H9 (cell line): ENCODE measurements around the gene ETFRF1. TPM values are rescaled to one million over a fixed set of nuclear protein-coding genes. Genes with fewer than 3 reads are reported as not detected.

ENCODE experiments used
- DNase-seq: peaks from one replicate; pipeline ENCODE4 v3.0.0-alpha.2; 2017
- H2AFZ ChIP-seq: one replicate; pipeline ENCODE4 v1.6.1; 2013; ENCODE audit warnings: mild to moderate bottlenecking, low read length, control low read depth, moderate library complexity
- H2AK5ac ChIP-seq: 2 replicates; pipeline ENCODE4 v1.6.1; 2013; ENCODE audit warnings: low read length, control low read depth, mixed read lengths; ENCODE audit not compliant: insufficient read length
- H2BK120ac ChIP-seq: one replicate; pipeline ENCODE4 v1.6.1; 2013; ENCODE audit warnings: low read depth, mild to moderate bottlenecking, low read length, control low read depth, inconsistent platforms; ENCODE audit not compliant: poor library complexity, severe bottlenecking
- H2BK12ac ChIP-seq: 2 replicates; pipeline ENCODE4 v1.6.1; 2013; ENCODE audit warnings: low read length, control low read depth, mixed read lengths, low read depth; ENCODE audit not compliant: insufficient read length
- H2BK15ac ChIP-seq: 2 replicates; pipeline ENCODE4 v1.6.1; 2013; ENCODE audit warnings: low read depth, low read length, control low read depth
- H2BK20ac ChIP-seq: one replicate; pipeline ENCODE4 v1.6.1; 2013; ENCODE audit warnings: low read depth, mild to moderate bottlenecking, low read length, control low read depth, inconsistent platforms; ENCODE audit not compliant: poor library complexity, severe bottlenecking
- H2BK5ac ChIP-seq: 2 replicates; pipeline ENCODE4 v1.6.1; 2013; ENCODE audit warnings: low read length, control low read depth, mixed read lengths; ENCODE audit not compliant: insufficient read length
- H3K14ac ChIP-seq: 2 replicates; pipeline ENCODE4 v1.6.1; 2013; ENCODE audit warnings: low read length, control low read depth; ENCODE audit not compliant: insufficient read depth
- H3K18ac ChIP-seq: 2 replicates; pipeline ENCODE4 v1.6.1; 2013; ENCODE audit warnings: low read depth, mild to moderate bottlenecking, mixed read lengths, low read length, control low read depth; ENCODE audit not compliant: insufficient read length
- H3K23ac ChIP-seq: 2 replicates; pipeline ENCODE4 v1.6.1; 2013; ENCODE audit warnings: low read length, control low read depth, mixed read lengths, low read depth; ENCODE audit not compliant: insufficient read length
- H3K23me2 ChIP-seq: 2 replicates; pipeline ENCODE4 v1.6.1; 2013; ENCODE audit warnings: low read depth, mild to moderate bottlenecking, mixed read lengths, low read length, control low read depth; ENCODE audit not compliant: insufficient read length, poor library complexity, severe bottlenecking
- H3K27ac ChIP-seq: 2 replicates; pipeline ENCODE4 v1.5.1; 2013; ENCODE audit warnings: low read length, control low read depth, mixed read lengths, low read depth; ENCODE audit not compliant: insufficient read length
- H3K27me3 ChIP-seq: 2 replicates; pipeline ENCODE4 v1.6.1; 2013; ENCODE audit warnings: low read length, control low read depth, inconsistent platforms; ENCODE audit not compliant: insufficient read depth
- H3K4ac ChIP-seq: 2 replicates; pipeline ENCODE4 v1.6.1; 2013; ENCODE audit warnings: low read depth, mild to moderate bottlenecking, control low read depth, inconsistent platforms, low read length, moderate library complexity
- H3K4me1 ChIP-seq: 2 replicates; pipeline ENCODE4 v1.6.1; 2013; ENCODE audit warnings: low read length, control low read depth, inconsistent platforms; ENCODE audit not compliant: insufficient read depth
- H3K4me2 ChIP-seq: 2 replicates; pipeline ENCODE4 v1.6.1; 2013; ENCODE audit warnings: low read length, control low read depth, mixed read lengths; ENCODE audit not compliant: insufficient read length, insufficient read depth
- H3K56ac ChIP-seq: 2 replicates; pipeline ENCODE4 v1.6.1; 2013; ENCODE audit warnings: low read depth, mild to moderate bottlenecking, mixed read lengths, low read length, control low read depth; ENCODE audit not compliant: insufficient read length
- H3K79me1 ChIP-seq: 2 replicates; pipeline ENCODE4 v1.6.1; 2013; ENCODE audit warnings: low read depth, mild to moderate bottlenecking, moderate library complexity, low read length, control low read depth, inconsistent platforms; ENCODE audit not compliant: insufficient read depth, poor library complexity, severe bottlenecking
- H3K79me2 ChIP-seq: 2 replicates; pipeline ENCODE4 v1.6.1; 2013; ENCODE audit warnings: low read length, control low read depth, inconsistent platforms; ENCODE audit not compliant: insufficient read depth
- H3K9ac ChIP-seq: 2 replicates; pipeline ENCODE4 v1.6.1; 2013; ENCODE audit warnings: low read length, control low read depth, mixed read lengths; ENCODE audit not compliant: insufficient read length; ENCODE audit errors: extremely low read depth
- H3K9me3 ChIP-seq: one replicate; pipeline ENCODE4 v1.6.1; 2013; ENCODE audit warnings: low read depth, low read length, inconsistent platforms; ENCODE audit not compliant: control insufficient read depth
- H3T11ph ChIP-seq: one replicate; pipeline ENCODE4 v1.6.1; 2013; ENCODE audit warnings: mild to moderate bottlenecking, low read length, control low read depth, inconsistent platforms
- H4K20me1 ChIP-seq: one replicate; pipeline ENCODE4 v1.6.1; 2013; ENCODE audit not compliant: control insufficient read depth, insufficient read length, insufficient read depth
- H4K5ac ChIP-seq: 2 replicates; pipeline ENCODE4 v1.6.1; 2013; ENCODE audit warnings: low read depth, mild to moderate bottlenecking, mixed read lengths, low read length, control low read depth; ENCODE audit not compliant: insufficient read length
- H4K8ac ChIP-seq: replicated peaks from 2 replicates; pipeline ENCODE4 v1.6.1; 2013; ENCODE audit warnings: low read length, control low read depth, mixed read lengths, low read depth; ENCODE audit not compliant: insufficient read length
- H4K91ac ChIP-seq: 2 replicates; pipeline ENCODE4 v1.6.1; 2013; ENCODE audit warnings: low read depth, mild to moderate bottlenecking, moderate library complexity, mixed read lengths, low read length, control low read depth; ENCODE audit not compliant: insufficient read length
- H3K27ac Mint-ChIP-seq, 3 experiments: 2 replicates in 2 of 3; 3 replicates in 1 of 3; pipeline ENCODE4 v1.8.0; 2020 to 2021; ENCODE audit warnings: mixed read lengths in 3 of 3, mild to moderate bottlenecking in 1 of 3, moderate library complexity in 1 of 3
- H3K27me3 Mint-ChIP-seq: 2 replicates; pipeline ENCODE4 v1.8.0; 2021; ENCODE audit warnings: low read depth, mild to moderate bottlenecking, moderate library complexity, mixed read lengths
- H3K36me3 Mint-ChIP-seq, 3 experiments: 2 replicates in 2 of 3; 3 replicates in 1 of 3; pipeline ENCODE4 v1.8.0; 2020 to 2021; ENCODE audit warnings: low read depth in 3 of 3, mixed read lengths in 3 of 3; ENCODE audit not compliant: insufficient read depth in 1 of 3
- H3K4me1 Mint-ChIP-seq, 2 experiments: 2 replicates each; pipeline ENCODE4 v1.8.0; 2020; ENCODE audit warnings: mixed read lengths in 2 of 2
- H3K4me3 Mint-ChIP-seq, 2 experiments: 2 replicates in 1 of 2; 3 replicates in 1 of 2; pipeline ENCODE4 v1.8.0; 2020 to 2021; ENCODE audit warnings: mild to moderate bottlenecking in 2 of 2, mixed read lengths in 2 of 2, moderate library complexity in 1 of 2
- H3K9me3 Mint-ChIP-seq, 2 experiments: 2 replicates in 1 of 2; 3 replicates in 1 of 2; pipeline ENCODE4 v1.8.0; 2020; ENCODE audit warnings: mild to moderate bottlenecking in 2 of 2, mixed read lengths in 2 of 2, moderate library complexity in 1 of 2
- WGBS: extraction: QIAGEN DNeasy Blood & Tissue Kit; methylation state at CpG from one replicate; pipeline ENCODE4 v1.1.7; 2013; ENCODE audit warnings: missing lambda C conversion rate, low lambda C conversion rate, mixed read lengths; ENCODE audit not compliant: insufficient read length; ENCODE audit errors: extremely low coverage; 5-methylcytosine and 5-hydroxymethylcytosine counted together
- total RNA-seq: library from RNA; stranded (reverse); gene quantifications from 2 replicates; pipeline ENCODE4 v1.2.1, GENCODE V29; 2021
- TF ChIP-seq, protein P1 (sequence below): fragments of 200-600 bp; sonication (generic); conservative IDR thresholded peaks from 3 replicates; pipeline ENCODE4 v1.8.0; 2021; ENCODE audit warnings: antibody characterized with exemption, mild to moderate bottlenecking

Gene ETFRF1
- total RNA-seq, 1 experiment from 2014 or later, result 7.6 TPM

- Histone ChIP-seq H3K4me2 (no peak overlapping the region), H3T11ph (no peak overlapping the region), H2BK20ac (no peak overlapping the region), H4K20me1 (no peaks in the 10 kb centered on the region), H3K4ac (no peak overlapping the region), H4K8ac (no peak overlapping the region), H3K79me2 (no peaks in the 10 kb centered on the region), H2BK15ac (no peak overlapping the region), H3K14ac (no peak overlapping the region), H4K5ac (no peak overlapping the region), H2BK12ac (no peak overlapping the region), H3K23ac (no peak overlapping the region), H3K79me1 (no peaks in the 10 kb centered on the region), H2BK120ac (no peak overlapping the region), H3K23me2 (no peaks in the 10 kb centered on the region), H3K4me1 (peaks cover 5% of the 10 kb centered on the region), H3K9me3 (no peaks in the 10 kb centered on the region), H4K91ac (no peak overlapping the region), H2AK5ac (no peak overlapping the region), H2BK5ac (no peak overlapping the region), H2AFZ (no peak overlapping the region), H3K27me3 (no peaks in the 10 kb centered on the region), H3K18ac (no peak overlapping the region), H3K9ac (no peak overlapping the region), H3K27ac (no peak overlapping the region), H3K56ac (no peak overlapping the region)
- peaks cover 5% of the 10 kb centered on the region in 2 experiments for H3K4me1 Mint-ChIP-seq
- H3K9me3 Mint-ChIP-seq, result no peaks in the 10 kb centered on the region
- DNase-seq, result no peak
- TF ChIP-seq, protein P1, sequence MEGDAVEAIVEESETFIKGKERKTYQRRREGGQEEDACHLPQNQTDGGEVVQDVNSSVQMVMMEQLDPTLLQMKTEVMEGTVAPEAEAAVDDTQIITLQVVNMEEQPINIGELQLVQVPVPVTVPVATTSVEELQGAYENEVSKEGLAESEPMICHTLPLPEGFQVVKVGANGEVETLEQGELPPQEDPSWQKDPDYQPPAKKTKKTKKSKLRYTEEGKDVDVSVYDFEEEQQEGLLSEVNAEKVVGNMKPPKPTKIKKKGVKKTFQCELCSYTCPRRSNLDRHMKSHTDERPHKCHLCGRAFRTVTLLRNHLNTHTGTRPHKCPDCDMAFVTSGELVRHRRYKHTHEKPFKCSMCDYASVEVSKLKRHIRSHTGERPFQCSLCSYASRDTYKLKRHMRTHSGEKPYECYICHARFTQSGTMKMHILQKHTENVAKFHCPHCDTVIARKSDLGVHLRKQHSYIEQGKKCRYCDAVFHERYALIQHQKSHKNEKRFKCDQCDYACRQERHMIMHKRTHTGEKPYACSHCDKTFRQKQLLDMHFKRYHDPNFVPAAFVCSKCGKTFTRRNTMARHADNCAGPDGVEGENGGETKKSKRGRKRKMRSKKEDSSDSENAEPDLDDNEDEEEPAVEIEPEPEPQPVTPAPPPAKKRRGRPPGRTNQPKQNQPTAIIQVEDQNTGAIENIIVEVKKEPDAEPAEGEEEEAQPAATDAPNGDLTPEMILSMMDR, result no peak
- no CpG with 5 or more reads among the region's 1 CpG for WGBS
- no peaks in the 10 kb centered on the region for H3K27me3 Mint-ChIP-seq
- no peak overlapping the region for H3K27ac Mint-ChIP-seq
- no peak overlapping the region for H3K4me3 Mint-ChIP-seq
- H3K36me3 Mint-ChIP-seq, result no peaks in the 10 kb centered on the region; a peak in 1 of 7 replicates
Observed at GRCh38 chr12:25146686-25147085, 48.4 kb upstream of the ETFRF1 start.
